ENCODE data around the gene PLPP4. TPM values are rescaled to one million over a fixed set of nuclear protein-coding genes. Genes with fewer than 3 reads are reported as not detected.

The PLPP4 gene
- total RNA-seq, 1 experiment from 2014 or later = not detected

- no peak overlapping the region for H3K4me3 ChIP-seq (replicated peaks in 1 of 2; ENCODE audit: low read depth in 1 of 2, low read length in 2 of 2)
- ChIA-PET CTCF (no interaction called here), POLR2A (no interaction called here), RAD21 (ENCODE audit: low non-redundant PET in 1 of 2, low total read pairs in 2 of 2, uncharacterized antibody in 2 of 2, unreplicated experiment in 2 of 2) (no interaction called here)
- H3K27me3 ChIP-seq (ENCODE audit: insufficient read depth, low read length) = peaks cover 19% of the 10 kb centered on the region
- H4K20me1 ChIP-seq (ENCODE audit: insufficient read depth) = no peaks in the 10 kb centered on the region
- intact Hi-C loops (cut with micrococcal nuclease) = no loop called here
- no peak overlapping the region for H3K4me2 ChIP-seq (ENCODE audit: low read length)
- no peaks in the 10 kb centered on the region for H3K9me3 ChIP-seq (ENCODE audit: control insufficient read depth in 1 of 2, insufficient read depth in 1 of 2, low read depth in 1 of 2, low read length in 2 of 2)
- BruUV-seq (replicated peaks) = no TSS peak
- H2AFZ ChIP-seq (ENCODE audit: low read depth, low read length, poor library complexity, severe bottlenecking) = no peak overlapping the region
- ATAC-seq (no peak), DNase-seq (ENCODE audit: low read depth, low spot score) (no peak)
- H3K27ac ChIP-seq (ENCODE audit: low read depth, low read length) = no peak overlapping the region
- H3K36me3 ChIP-seq (ENCODE audit: control insufficient read depth in 1 of 2, insufficient read depth in 2 of 2, low read length in 2 of 2) = no peaks in the 10 kb centered on the region
- TF ChIP-seq TCF7L2 (IDR thresholded peaks at IDR 0.05; ENCODE audit: borderline replicate concordance, extremely low read depth, insufficient read depth, insufficient read length) (no peak), SP1 (IDR thresholded peaks at IDR 0.05; ENCODE audit: low read depth) (no peak), SRF (IDR thresholded peaks at IDR 0.05; ENCODE audit: low read depth) (no peak), ATF3 (IDR thresholded peaks at IDR 0.05) (no peak), EZH2 (IDR thresholded peaks at IDR 0.05) (no peak), EGR1 (IDR thresholded peaks at IDR 0.05; ENCODE audit: low read depth) (no peak), CTCF (IDR thresholded peaks at IDR 0.05 in 2 of 3, conservative IDR thresholded peaks at IDR 0.05 in 1 of 3; ENCODE audit: borderline replicate concordance in 1 of 3, insufficient read depth in 1 of 3, low read depth in 2 of 3, low read length in 2 of 3) (no peak), EZH2phosphoT487 (IDR thresholded peaks at IDR 0.05; ENCODE audit: borderline replicate concordance) (no peak), YY1 (IDR thresholded peaks at IDR 0.05; ENCODE audit: extremely low read depth, insufficient replicate concordance, low read depth, low read length) (no peak)
- H3K4me1 ChIP-seq (ENCODE audit: control insufficient read depth in 1 of 2, insufficient read depth in 2 of 2, low read length in 2 of 2) = no peaks in the 10 kb centered on the region
- no peak overlapping the region for H3K9ac ChIP-seq (ENCODE audit: low read length)
- H3K9me2 ChIP-seq (ENCODE audit: insufficient read depth) = no peaks in the 10 kb centered on the region
- H3K79me2 ChIP-seq (ENCODE audit: insufficient read depth, low read length) = no peaks in the 10 kb centered on the region
Observed at GRCh38 chr10:120562956-120563355, 105.9 kb downstream of the PLPP4 start.
